ENCODE results near the gene RAD51B.

RAD51B gene

DNA sequence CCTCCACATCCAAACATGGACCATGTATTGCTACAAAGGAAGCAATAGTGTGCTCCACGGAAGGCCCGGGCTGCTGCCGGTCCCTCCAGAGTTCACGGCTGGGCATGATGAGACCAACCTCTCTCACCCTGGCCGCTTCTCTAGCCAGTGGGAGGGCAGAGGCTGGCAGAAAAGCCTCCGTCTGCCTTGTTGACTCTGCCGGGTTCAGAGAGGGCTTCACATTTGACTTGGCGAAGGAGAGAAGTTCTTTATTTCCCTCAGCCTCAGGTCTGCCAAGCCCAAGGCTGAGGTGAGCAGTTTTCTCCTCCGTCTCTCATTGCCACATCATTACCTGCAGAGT lies 743.3 kb downstream of the RAD51B start:
- FAIRE-seq (no peak), DNase-seq (ENCODE audit: low spot score) (no peak)

DNA sequence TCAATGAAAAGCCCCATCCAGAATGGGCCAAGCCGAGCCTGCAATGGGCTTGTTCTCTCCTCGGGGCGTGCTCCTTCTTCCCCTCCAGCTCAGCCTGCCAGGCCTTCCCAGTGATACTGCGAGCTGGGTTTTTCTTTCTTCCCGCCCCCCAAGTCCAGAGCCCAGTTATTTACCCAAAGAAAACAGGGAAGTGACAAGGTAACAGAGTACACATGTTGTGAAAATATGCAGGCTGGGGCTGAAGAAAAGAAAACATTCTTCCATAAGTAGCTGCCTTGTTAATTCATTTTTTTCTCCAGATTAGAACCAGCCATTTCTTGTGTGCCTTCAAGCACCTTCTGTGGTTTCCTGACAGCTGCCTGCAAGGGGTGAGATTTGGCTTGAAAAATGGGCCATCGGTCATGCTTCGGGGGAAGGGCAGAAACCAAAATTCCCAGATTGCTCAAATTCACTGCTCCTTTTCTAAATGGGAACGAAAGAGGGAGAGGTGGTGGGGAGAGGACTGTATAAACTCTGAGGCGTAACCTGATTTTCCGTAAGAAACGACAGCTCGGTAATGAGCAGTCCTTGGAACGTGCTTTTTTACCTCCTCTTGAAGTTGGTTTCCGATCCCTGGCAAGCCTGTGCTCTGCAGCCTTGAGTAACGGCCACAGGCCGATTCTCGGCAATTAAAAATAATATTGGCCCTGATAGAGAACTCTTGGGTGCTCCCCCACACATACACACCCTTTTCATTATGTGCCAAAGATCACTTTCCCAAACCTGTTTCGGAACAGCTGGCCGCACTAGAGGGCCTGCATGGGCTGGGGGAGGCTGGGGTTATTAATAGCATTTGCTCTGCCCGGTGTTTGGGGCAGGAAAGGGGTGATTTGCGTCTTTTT lies 743.9 kb downstream of the RAD51B start:
- FAIRE-seq (no peak), DNase-seq (ENCODE audit: low spot score) (no peak)

DNA sequence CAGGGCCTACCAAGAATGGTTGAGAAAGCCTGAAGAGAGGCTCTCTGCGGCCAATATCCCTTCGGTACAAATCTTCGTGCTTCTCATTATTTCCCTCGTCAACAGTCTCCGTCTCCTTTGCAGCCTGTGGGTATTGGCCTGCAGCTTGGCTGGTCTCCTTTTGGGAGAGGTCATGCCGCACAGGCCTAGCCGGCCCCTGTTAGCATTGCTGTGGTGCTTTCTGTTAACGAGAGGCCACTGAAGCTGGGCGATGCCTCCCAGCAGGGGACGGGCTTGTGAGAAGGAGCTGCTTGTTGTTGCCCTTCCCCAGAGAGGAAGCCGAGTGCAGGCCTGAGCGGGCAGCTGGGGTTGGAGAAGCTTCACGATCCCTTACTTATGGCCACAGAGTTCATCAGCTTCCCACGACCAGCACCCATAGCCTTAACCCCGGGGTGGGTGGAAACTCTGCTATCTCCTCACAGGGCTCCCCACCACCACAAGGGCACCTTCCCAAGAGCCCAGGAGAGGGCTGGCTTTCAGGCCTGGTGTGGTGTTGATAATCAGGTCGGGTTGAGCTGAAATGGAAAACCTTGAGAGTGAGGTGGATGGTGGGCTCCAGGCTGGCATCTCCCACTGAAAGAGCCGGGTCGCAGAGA lies 744.7 kb downstream of the RAD51B start:
- FAIRE-seq, result no peak
- no peak for DNase-seq (ENCODE audit: low spot score)

DNA sequence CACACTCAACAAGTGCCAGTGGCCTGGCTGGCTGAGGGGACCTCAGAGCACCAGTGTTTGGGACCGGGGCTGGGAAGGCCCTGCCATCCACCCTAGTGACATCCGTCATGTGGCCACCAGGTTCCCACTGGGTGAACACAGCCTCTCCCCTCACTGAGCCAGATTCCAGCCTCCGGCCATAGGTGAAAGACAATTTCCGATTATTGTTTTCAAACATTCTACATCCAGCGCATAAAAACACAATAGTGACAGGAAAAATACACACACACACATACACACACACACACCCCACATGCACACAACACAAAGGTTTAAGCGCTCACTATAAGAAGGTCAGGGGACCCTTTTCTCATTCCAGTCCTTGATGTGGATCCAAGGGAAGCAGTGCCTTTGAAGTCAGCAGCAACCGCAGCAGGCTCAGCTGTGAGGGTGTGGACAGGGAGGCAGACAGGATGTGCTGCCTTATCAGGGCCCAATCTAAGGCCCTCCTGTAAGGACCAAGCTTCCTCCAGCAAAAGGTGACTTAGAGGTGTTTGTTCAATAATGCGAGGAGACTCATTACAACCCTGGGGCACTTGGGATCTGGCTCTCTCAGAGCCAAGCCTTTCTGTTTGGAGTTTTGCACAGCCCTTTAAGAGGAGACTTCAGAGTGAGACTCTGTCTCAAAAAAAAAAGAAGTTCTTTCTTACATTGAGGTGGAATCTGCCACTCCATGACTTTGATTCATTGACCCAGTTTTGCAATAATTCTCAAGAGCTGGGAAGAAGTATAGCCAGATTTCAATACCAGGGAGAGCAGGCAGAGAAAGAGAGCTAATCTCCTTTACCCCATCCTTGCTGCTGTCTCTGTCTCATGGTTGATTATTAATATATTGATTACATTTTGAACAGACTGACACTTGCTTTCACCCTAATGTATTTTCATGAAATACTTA lies 745.5 kb downstream of the RAD51B start:
- DNase-seq (ENCODE audit: low spot score), result no peak
- FAIRE-seq, result no peak

DNA sequence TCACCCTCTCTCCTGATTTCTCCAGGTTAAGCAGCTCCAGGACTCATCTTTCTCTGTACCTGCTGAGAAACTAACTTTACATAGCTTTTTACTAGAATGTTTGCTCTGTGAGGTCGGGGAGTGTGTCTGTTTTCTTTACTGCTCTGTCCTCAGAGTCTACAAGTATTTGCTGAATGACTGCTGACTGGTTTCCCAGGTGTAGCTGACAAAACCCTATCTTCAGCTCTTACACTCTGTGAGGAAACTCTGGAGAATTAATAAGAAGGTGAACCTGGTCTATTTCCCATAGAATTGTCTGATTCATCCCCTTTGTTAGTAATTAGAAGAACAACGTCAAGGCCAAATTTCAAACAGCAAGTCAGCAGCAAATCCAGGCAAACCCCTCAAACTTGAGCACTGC lies 746.5 kb downstream of the RAD51B start:
- no peak for FAIRE-seq
- no peak for DNase-seq (ENCODE audit: low spot score)

DNA sequence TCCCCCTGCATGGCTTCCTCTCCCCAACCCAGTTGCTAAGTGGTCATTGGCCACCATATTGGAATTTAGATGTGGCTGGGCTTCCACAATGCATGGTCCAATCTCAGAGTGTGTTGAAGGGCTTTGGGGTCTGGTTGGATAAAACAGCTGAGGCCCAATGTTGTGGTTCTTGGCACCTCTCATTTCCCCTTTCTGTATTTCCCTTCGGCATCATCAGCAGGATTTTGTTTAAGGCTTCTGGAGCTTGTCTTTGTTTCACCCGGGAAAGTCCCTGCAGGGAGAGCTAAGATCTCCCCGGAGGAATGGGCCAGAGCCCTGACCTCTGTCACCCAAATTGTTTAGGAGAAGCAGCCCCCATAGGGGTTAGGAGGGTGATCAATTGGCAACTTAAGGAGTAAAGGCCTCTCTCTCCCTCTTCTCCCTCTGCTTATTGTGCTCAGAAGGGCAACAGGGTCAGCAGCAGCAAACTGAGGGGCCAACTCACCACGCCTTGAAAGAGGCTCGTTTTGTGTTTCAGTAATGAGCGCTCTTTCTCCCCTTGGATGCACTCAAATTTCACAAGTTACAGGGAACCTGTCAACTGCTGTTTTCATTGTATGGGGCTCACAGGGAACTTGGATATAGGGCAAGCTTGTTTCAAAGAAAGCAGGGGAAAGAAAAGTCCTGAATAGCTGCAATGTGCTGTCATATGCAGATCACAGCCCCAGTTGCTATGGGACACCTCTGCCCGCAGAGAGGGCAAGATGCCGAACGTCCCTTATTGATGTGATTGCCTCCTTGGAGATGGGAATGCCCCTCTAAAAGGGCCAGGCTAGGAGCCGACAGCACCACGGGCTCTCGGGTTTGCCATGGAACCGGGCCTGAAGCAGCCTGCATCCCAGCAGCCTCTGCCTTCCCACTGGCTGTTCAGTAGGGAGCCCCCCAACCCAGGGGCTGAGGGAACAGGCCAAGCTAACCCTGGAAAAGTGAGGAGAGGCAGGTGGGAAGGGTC lies 749.6 kb downstream of the RAD51B start:
- no peak for DNase-seq (ENCODE audit: low spot score)
- no peak for FAIRE-seq

DNA sequence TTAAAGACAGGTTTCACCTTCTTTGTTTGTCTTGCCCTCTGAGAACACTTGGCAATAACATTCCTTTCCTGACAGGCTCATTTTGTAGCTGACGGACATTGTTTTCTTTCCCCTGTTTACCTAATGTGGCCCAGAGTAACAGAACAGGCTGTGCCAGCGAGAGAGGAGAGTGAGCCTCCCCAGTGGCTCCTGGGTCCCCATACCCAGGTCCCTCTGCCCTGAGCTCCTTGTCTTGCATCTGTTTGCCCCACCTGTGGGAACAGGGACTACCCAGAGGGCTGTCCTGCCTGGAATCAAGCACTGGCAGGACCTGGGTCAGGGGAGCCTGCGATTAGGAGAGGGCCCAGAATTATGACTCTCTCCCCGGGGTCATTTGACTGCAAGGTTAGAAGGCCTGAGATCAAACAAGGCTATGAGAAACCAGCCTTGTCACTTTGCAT lies 750.4 kb downstream of the RAD51B start:
- no peak for FAIRE-seq
- DNase-seq (ENCODE audit: low spot score), result no peak

DNA sequence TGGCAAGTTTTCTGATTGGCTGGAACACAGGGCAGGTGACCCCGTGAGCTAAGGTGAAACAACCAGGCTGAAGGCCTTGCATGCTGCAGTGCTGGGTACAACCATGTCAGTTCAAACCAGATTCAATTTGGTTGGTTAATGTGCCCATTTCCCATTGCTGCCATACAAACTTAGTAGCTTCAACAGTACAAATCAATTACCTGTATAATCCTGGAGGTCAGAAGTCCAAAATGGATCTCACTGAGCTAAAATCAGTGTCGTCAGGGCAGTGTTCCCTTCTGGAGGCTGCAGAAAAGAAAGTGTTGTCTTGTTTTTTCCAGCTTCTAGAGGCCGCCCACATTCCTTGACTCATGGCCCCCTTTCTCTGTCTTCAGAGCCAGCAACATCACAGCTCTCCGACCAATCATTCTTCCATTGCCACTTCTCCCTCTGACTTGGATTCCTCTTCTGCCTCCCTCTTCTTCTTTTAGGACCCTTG lies 751.6 kb downstream of the RAD51B start:
- FAIRE-seq (no peak), DNase-seq (ENCODE audit: low spot score) (no peak)

DNA sequence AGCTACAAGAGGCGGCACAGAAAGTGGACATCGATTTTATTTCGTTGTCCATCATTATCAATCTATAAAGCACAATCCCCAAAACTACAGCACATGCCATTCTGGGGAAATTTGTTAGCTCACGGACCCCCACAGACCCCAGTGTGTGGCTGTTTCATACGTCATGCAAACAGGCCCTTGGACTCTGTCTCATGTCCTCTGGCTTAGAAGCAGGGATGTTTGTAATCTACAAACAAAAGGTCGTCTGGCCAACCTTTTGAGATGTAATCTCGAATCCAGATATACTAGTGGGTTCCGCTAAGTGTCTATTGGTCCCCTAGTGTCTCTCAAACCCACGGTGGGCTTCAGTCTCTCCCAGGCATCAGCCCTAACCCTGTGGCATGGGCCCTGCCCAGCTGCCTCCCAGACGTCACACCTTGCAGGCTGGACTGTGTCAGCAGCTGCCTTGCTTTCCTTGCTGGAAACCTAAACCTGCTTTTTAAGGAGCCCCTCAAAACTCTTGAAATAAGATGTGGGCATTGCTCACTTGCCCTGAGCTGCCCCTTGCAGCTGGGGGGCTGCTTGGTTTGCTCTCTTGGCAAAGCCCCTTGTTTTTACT lies 752.4 kb downstream of the RAD51B start:
- DNase-seq (ENCODE audit: low spot score), result no peak
- no peak for FAIRE-seq

DNA sequence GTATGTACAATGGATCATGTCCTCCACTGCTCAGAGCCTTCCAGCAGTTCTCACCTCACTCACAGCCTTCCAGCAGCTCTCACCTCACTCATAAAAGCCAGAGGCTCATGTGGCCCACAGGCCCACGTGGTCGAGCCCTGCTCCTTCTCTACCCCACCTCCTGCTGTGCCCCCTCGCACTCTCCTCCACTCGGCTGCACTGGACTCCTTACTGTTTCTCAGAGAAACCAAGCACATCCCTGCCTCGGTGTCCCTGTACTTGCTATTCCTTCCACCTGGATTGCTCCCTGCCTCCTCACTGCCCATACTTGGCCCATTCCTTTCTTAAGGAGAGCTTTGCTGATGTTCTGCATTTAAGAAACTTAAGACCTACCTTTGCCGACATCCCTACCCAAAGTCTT lies 753.5 kb downstream of the RAD51B start:
- DNase-seq (ENCODE audit: low spot score), result no peak
- no peak for FAIRE-seq

DNA sequence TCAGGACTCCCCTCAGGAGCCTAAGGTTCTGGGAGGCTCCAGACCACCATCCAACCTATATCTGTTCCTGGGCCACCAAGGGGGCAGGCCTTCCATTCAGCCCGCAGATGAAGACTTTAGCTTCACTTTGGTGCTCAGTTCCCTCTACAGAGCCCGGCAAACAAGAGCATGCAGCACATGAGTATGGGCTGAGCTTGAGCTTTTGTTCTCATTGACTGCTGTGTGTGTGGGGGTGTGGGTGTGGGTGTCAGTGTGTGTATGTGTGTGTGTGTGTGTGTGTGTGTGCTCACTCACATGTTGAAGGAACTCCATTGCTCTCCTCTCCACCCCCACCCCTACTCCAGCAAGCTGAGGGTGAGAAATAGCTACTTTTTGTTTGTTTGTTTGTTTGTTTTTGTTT lies 754.1 kb downstream of the RAD51B start:
- FAIRE-seq (no peak), DNase-seq (ENCODE audit: low spot score) (no peak)

DNA sequence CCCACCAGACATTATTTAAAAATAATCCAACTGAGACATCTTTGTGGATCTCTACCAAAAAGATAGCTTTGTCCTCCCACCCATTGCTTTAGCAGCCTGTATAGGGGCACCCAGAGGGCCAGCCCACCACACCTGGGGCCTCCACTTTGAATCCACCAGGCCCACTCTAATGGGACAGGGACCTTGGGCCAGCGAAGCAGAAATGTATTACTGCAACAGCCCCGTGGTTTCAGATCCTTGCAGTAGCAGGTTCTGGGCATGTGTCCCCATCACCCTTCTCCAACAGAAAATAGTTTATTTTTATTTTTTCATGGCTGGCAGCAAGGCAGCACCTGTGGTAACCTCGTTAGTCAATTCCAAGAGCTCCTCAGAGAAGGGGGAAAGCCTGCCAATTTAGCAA lies 754.9 kb downstream of the RAD51B start:
- DNase-seq (ENCODE audit: low spot score) (no peak), FAIRE-seq (no peak)

DNA sequence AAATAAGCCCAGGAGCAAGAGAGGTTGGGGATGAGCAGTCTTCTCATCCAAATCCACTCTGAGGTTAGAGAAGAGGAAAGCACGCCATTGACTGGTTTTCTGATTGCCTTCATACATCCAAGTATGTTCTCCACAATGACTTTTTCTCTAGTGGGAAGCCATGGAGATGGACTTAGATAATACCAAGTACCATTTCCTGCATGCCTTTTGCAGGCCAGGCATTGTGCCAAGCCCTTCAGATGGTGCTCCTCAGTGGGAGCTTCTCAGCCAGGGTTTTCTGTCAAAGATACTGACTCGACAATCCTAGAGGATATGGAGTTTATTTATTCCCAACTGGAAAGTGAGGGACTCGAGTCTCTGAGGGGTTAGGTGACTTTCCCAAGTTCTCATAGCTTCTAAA lies 755.3 kb downstream of the RAD51B start:
- DNase-seq (ENCODE audit: low spot score) (peak; percentile 26), FAIRE-seq (no peak)

DNA sequence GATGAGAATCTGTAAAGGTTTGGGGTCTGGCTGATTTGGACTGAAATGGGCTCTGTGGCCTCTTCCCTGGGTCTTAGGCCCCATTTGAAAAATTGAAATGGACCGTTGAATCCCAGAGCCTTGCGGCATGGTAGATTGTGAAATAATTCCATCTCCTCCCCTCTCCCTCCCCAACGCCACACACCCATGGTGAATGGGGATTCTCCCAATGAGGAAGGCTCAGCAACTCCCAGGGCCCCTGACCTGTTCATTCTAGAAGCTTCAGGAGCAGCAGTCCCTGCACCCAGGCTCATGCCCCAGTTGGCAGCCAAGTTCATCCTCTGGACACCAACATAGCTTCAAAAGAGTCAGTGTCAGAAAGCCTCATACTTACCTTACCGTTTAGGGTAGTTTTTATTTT lies 755.8 kb downstream of the RAD51B start:
- FAIRE-seq (no peak), DNase-seq (ENCODE audit: low spot score) (no peak)

DNA sequence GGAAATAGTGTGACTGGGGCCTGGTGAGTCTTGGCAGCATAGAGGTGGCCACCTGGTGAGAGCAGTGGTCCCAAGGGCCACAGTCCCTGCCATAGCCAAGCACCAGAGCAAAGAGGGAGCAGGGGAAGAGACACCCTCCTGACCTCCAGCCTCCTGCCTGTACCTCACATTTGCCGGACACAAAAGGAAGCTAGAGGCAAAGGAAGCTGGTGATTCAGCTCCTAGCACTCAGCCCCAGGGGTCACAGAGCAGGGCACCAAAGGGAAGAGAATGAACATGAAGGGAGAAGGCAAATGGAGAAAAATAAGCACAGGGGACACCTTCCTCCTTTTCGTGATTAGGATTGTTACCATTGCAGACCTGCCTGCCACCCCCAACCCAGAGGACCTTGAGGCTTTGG lies 756.5 kb downstream of the RAD51B start:
- DNase-seq (ENCODE audit: low spot score) (no peak), FAIRE-seq (no peak)

DNA sequence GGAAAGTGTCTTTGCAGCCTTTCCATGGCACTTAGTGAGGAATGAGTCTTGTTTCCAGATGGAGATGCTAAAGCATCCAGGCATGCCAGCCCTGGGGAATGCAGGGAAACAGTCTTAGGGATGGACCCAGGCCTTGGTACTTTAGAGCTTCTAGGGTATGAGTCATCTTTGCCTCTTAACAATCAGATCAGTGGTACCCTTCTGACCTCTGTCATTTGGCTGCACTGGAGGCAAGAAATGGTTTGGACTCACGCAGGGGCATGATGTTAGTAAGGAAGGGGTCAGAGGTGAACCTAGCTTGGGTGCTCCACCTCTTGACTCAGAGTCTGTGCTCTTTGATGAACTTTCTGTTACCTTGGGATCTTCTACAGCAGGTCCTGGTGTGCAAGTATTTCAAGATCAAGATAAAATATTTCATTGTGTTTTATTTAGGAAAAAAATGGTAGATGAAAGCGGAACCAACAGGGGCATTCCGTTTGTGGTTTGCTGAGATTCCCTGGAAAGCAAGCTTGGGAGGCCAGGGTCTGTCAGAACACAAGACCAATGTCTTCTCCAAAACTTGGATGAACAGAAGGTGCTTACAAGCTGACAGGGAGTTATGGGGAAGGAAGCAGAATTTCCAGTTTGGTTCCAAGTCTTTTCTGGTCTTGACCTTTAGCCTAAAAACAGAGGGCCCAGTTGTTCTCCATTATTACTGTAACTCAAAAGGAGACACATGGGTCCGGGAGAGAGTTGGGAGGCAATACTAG lies 757.1 kb downstream of the RAD51B start:
- FAIRE-seq (peak; percentile 91), DNase-seq (ENCODE audit: low spot score) (peak; percentile 97)

DNA sequence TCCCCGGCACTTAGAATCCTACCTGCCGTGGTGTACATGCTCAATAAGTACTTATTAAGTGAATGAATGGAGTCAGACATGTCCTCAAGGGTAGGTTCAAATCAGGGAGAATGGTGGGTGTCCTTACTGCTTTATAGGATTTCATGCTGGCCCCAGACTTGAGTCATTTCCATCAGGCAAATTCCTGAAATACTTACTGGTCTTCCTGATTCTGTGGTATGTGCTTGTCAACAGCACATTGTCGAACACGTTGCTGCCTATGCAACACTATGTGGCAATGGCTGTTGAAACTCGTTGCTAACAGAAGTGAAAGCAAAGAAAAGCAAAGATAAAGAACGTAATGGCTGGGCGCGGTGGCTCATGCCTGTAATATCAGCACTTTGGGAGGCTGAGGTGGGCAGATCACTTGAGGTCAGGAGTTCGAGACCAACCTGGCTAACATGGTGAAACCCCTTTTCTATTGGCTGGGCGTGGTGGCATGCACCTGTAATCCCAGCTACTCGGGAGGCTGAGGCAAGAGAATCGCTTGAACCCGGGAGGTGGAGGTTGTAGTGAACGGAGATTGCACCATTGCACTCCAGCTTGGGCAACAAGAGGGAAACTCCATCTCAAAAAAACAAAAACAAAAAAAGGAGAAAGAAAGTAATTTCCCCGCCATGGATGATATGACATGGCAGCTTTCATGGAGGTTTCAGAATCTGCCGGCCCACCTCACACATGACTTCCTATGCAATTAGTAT lies 758.4 kb downstream of the RAD51B start:
- peak; percentile 97 for DNase-seq (ENCODE audit: low spot score)
- FAIRE-seq, result peak; percentile 87

DNA sequence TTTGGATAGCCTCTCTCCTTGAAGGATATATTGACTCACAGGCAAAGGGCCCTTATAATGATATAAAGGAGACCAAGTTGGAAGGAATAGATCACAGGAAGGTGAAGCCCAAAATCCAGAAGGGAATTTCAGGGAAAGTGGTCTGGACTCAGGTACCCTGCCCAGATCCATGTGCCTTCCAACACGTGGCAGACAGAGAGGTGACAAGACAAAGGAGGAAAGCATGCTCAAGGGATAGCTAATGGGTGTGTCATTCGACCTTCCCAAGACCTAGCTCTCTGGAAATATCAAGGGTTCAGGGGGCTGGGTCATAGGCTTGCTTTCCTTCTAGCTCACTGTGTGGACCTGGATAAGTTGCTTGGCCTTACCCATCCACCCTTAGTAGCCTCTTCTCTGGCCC lies 759.0 kb downstream of the RAD51B start:
- DNase-seq (ENCODE audit: low spot score) (no peak), FAIRE-seq (no peak)

Data from RCC 7860 (cell line).